Esophagus squamous epithelium (tissue), 5 donors: ENCODE results near the gene CXADR. TPM values are rescaled to one million over a fixed set of nuclear protein-coding genes. Genes with fewer than 3 reads are reported as not detected.

Source experiments
- DNase-seq: peaks from one replicate; lab custom pipeline; 2025; lab: John Stamatoyannopoulos, UW
- H3K27ac ChIP-seq, 4 donors: fragments of 200-600 bp; sonication (generic); one replicate each; pipeline ENCODE4 v1.5.1; 2016 to 2019; ENCODE audit warnings: mild to moderate bottlenecking in 1 of 4
- H3K27me3 ChIP-seq, 4 donors: fragments of 200-600 bp; sonication (generic); 1 replicate in 3 of 4; 2 replicates in 1 of 4; pipeline versions ENCODE4 v1.5.1 to v1.6.0; 2017 to 2021; ENCODE audit warnings: antibody characterized with exemption in 1 of 4
- H3K36me3 ChIP-seq, 3 donors: fragments of 200-600 bp; sonication (generic); one replicate each; pipeline ENCODE4 v1.5.1; 2016 to 2019
- H3K4me1 ChIP-seq, 3 donors: fragments of 200-600 bp; sonication (generic); one replicate each; pipeline ENCODE4 v1.5.1; 2017 to 2019
- H3K4me3 ChIP-seq, 4 donors: fragments of 200-600 bp; sonication (generic); 1 replicate in 3 of 4; 2 replicates in 1 of 4; pipeline ENCODE4 v1.5.1; 2016 to 2019; ENCODE audit warnings: mild to moderate bottlenecking in 2 of 4, moderate library complexity in 1 of 4
- H3K9me3 ChIP-seq, 3 donors: fragments of 200-600 bp; sonication (generic); one replicate each; pipeline ENCODE4 v1.5.1; 2016 to 2019
- POLR2A ChIP-seq, 4 donors: fragments of 450-650 bp; IDR thresholded peaks; one replicate each; pipeline ENCODE4 v1.6.1; 2017; ENCODE audit warnings: antibody characterized with exemption in 4 of 4, mild to moderate bottlenecking in 4 of 4, moderate library complexity in 3 of 4
- WGBS, 2 donors: methylation state at CpG; one replicate each; pipeline ENCODE4 v1.1.5; 2018; 5-methylcytosine and 5-hydroxymethylcytosine counted together
- intact Hi-C: fragments of 100-400 bp; cut with DNase I; formaldehyde crosslinking; loops from one replicate; pipeline ENCODE4 v1.15.0; 2022
- total RNA-seq, 4 donors: library from RNA; depleted of rRNA; stranded (reverse); fragments of >200 nt; gene quantifications; one replicate each; pipeline ENCODE4 v1.1.0, GENCODE V29; 2016
- TF ChIP-seq, protein P1 (sequence below), 6 experiments: fragments of 450-650 bp in 4 of 6; fragments of 200-600 bp in 2 of 6; sonication (generic) in 2 of 6; IDR thresholded peaks; one replicate each; pipeline ENCODE4 v1.5.1; 2016 to 2019; ENCODE audit warnings: antibody characterized with exemption in 6 of 6, mild to moderate bottlenecking in 4 of 6, moderate library complexity in 4 of 6
- donor health status: DM: yes; HTN: yes; CAD: no.

Gene CXADR
- total RNA-seq, 4 donors from 2014 or later: 41.2 to 74.8 (median 47.9) TPM

DNA sequence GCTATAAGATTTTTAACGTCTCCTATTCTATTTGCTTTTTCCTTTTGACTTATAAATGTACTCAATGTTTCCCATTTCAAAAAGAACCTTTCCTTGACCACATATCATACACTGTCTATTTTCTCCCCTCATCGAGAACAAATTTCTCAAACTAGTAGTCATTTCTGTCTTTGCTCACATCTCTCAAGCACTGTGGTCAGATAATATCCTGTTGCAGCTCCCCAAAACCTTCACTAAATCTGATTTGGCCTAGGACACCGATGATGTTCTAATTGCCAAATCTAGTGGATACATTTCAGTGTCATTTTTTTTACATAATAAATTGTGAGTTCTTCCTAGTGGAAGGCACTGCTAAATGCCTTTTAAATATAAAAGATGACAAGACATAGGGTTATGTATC lies 19.4 kb downstream of the CXADR start:
- Histone ChIP-seq H3K4me1 (peaks cover 6 to 35% (median 7%) of the 10 kb centered on the region in 3 donors), H3K27me3 (no peaks in the 10 kb centered on the region)
- intact Hi-C loops: no loop called here

DNA sequence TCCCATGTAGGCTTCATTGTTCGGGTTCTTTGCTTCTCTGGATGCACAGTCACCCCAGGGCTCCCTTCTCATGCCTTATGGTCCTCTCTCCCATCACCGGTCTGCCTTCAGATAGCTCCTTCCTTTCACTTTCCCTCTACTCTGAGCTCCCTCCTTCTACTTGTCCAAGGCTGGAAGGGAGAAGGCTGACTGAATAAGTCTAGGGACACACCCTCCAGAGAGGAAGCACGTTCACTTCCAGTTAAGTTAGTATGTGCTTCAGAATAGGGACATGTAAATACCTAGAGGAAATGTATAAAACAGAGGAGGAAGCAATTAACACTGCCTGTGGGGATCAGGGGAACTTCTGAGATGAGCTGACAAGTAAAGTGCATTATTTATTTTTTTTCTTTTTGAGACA lies 23.5 kb downstream of the CXADR start:
- Histone ChIP-seq H3K4me3 (no peak overlapping the region), H3K9me3 (no peaks in the 10 kb centered on the region), H3K27me3 (no peaks in the 10 kb centered on the region), H3K4me1 (peaks cover 18 to 45% (median 25%) of the 10 kb centered on the region in 3 donors), H3K36me3 (no peaks in the 10 kb centered on the region), H3K27ac (peak overlapping the region in 1 of 4 donors; percentile 18)
- intact Hi-C loops: no loop called here
- 49 to 63% methylated on average over 3 of the region's 3 CpGs for WGBS, 2 donors
- TF ChIP-seq, protein P1, sequence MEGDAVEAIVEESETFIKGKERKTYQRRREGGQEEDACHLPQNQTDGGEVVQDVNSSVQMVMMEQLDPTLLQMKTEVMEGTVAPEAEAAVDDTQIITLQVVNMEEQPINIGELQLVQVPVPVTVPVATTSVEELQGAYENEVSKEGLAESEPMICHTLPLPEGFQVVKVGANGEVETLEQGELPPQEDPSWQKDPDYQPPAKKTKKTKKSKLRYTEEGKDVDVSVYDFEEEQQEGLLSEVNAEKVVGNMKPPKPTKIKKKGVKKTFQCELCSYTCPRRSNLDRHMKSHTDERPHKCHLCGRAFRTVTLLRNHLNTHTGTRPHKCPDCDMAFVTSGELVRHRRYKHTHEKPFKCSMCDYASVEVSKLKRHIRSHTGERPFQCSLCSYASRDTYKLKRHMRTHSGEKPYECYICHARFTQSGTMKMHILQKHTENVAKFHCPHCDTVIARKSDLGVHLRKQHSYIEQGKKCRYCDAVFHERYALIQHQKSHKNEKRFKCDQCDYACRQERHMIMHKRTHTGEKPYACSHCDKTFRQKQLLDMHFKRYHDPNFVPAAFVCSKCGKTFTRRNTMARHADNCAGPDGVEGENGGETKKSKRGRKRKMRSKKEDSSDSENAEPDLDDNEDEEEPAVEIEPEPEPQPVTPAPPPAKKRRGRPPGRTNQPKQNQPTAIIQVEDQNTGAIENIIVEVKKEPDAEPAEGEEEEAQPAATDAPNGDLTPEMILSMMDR (IDR thresholded peaks at IDR 0.05): no peak
- no peak for TF ChIP-seq POLR2A (IDR thresholded peaks at IDR 0.05)
- no peak for DNase-seq

More for the DNA sequence above, 19.4 kb downstream of the CXADR start:
- no peak for DNase-seq
- TF ChIP-seq, protein P1 (IDR thresholded peaks at IDR 0.05): no peak
- TF ChIP-seq POLR2A (IDR thresholded peaks at IDR 0.05): no peak
- H3K36me3 ChIP-seq: no peaks in the 10 kb centered on the region
- no peak overlapping the region for H3K27ac ChIP-seq
- H3K9me3 ChIP-seq: no peaks in the 10 kb centered on the region
- WGBS, 2 donors: 64 to 79% methylated on average over 3 of the region's 3 CpGs
- H3K4me3 ChIP-seq: no peak overlapping the region

DNA sequence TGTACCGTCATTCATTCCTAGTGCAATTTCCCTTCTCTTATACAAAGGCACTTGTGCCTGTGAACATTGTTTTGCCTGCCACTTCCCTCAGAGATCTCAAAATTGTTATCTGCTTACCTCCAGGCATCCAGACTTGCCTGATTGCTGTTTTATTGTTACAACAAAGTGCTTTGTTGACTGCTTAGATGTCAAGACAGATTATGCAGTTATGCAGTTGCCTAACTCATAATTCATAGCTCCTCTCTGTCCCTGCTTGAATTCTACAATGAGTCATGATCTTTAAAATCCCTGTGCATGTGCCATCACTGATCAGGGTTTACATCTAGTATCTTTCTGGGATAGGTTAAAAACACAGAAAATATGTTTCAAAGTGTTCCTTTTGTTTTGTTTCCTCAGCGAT lies 24.5 kb downstream of the CXADR start:
- WGBS, 2 donors: 25 to 40% methylated on average over 2 of the region's 2 CpGs
- peak overlapping the region in 1 of 4 donors; percentile 18 for H3K27ac ChIP-seq
- no peaks in the 10 kb centered on the region for H3K36me3 ChIP-seq
- peaks cover 18 to 45% (median 25%) of the 10 kb centered on the region in 3 donors for H3K4me1 ChIP-seq
- H3K9me3 ChIP-seq: no peaks in the 10 kb centered on the region
- intact Hi-C loops: no loop called here
- no peak overlapping the region for H3K4me3 ChIP-seq
- TF ChIP-seq, protein P1 (IDR thresholded peaks at IDR 0.05): no peak
- TF ChIP-seq POLR2A (IDR thresholded peaks at IDR 0.05): no peak
- DNase-seq: no peak
- H3K27me3 ChIP-seq: no peaks in the 10 kb centered on the region

DNA sequence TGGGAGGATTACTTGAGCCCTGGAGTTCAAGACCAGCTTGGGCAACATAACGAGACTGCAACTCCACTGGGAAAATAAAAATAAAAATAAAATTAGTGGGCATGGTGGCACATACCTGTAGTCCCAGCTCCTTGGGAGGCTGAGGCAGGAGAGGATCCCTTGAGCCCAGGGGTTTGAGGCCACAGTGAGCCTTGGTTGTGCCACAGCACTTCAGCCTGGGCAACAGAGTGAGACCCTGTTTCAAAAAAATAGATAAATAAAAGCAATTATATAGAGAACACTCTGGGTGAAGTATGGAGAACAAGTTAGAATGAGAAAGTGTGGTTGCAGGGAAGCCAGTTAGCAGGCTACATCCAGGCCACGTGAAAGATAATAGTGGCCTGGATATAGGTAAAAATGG lies 25.7 kb downstream of the CXADR start:
- intact Hi-C loops: no loop called here

DNA sequence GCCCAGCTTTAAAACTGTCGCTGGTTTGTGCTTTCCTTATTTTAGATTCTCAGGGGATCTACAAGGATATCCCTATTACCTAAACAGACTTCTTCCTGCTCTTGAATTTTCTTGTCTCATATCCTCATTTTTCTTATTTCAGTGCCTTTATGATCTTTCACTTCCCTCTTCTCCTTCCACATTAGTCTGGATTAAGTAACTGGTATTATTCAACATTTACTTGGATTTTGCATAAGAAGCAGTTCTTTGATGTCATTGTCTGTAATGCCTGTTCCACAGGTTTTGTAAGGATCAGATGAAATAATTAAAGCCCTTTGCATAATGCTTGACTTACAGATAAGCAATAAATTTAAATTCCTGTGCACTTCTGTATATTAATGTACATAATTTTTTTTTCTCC lies 26.5 kb downstream of the CXADR start:
- WGBS, 2 donors: 32 to 46% methylated on average over 1 of the region's 1 CpG
- TF ChIP-seq, protein P1 (IDR thresholded peaks at IDR 0.05): no peak
- no peak for TF ChIP-seq POLR2A (IDR thresholded peaks at IDR 0.05)
- H3K4me1 ChIP-seq: peaks cover 18 to 45% (median 31%) of the 10 kb centered on the region in 3 donors
- H3K36me3 ChIP-seq: no peaks in the 10 kb centered on the region
- H3K27me3 ChIP-seq: no peaks in the 10 kb centered on the region
- intact Hi-C loops: no loop called here
- DNase-seq: no peak
- no peaks in the 10 kb centered on the region for H3K9me3 ChIP-seq
- H3K4me3 ChIP-seq: no peak overlapping the region
- H3K27ac ChIP-seq: no peak overlapping the region

More for the DNA sequence above, 25.7 kb downstream of the CXADR start:
- H3K9me3 ChIP-seq: no peaks in the 10 kb centered on the region
- H3K36me3 ChIP-seq: no peaks in the 10 kb centered on the region
- peaks cover 18 to 45% (median 31%) of the 10 kb centered on the region in 3 donors for H3K4me1 ChIP-seq
- no peak overlapping the region for H3K4me3 ChIP-seq
- no peak overlapping the region for H3K27ac ChIP-seq
- TF ChIP-seq, protein P1 (IDR thresholded peaks at IDR 0.05): no peak
- no peak for TF ChIP-seq POLR2A (IDR thresholded peaks at IDR 0.05)
- no peaks in the 10 kb centered on the region for H3K27me3 ChIP-seq
- WGBS, 2 donors: 77 to 79% methylated on average over 2 of the region's 2 CpGs
- DNase-seq: no peak
